ENCODE results near the gene TNS1.

DNA sequence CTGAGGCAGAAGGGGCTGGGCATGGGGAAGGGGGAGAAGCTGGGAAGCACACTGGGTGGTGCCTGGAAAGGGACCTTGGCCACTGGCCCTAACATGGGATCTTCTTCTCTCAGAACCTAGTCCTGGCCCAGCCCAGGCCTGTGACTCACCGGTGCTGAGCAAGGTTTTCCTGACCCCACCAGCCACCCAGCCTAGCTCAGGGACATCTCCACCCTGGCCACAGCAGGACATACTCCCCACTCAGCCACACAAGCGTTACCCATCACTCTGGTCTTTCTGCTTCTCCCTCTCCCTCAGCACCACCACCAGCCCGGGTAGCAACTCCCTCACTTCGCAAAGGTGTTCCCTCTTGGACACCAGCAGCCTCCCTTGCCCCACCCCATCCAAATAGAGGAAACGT is 22.8 kb downstream of the TNS1 start:
- TF ChIP-seq EZH2phosphoT487 (IDR thresholded peaks at IDR 0.05; ENCODE audit: insufficient read depth, low read depth) (no peak), EZH2 (IDR thresholded peaks at IDR 0.05; ENCODE audit: insufficient read depth, poor library complexity, severe bottlenecking) (no peak)

Data from GM23248 (cell line).